Astrocyte of the spinal cord (primary cell): ENCODE results near the gene HSPB9.

Experiments
- DNase-seq: peaks from one replicate; pipeline ENCODE4 v3.0.0; 2011; ENCODE audit warnings: low read depth, low spot score
- H3K4me3 ChIP-seq: 2 replicates; pipeline ENCODE4 v1.5.1; 2011; ENCODE audit warnings: low read depth, mild to moderate bottlenecking, low read length, moderate library complexity
- CTCF ChIP-seq: IDR thresholded peaks from 2 replicates; pipeline ENCODE4 v1.5.1; 2012; ENCODE audit warnings: low read depth, mild to moderate bottlenecking, low read length, inconsistent platforms
- in situ Hi-C: cut with HindIII; loops from 2 replicates; pipeline ENCODE4 v1.10.0; 2017; ENCODE audit warnings: low sequenced_read_pairs

Gene HSPB9

GRCh38 chr17:42110301-42111264 lies 12.0 kb upstream of the HSPB9 start:
- DNase-seq, result no peak
- no peak overlapping the region for H3K4me3 ChIP-seq

GRCh38 chr17:42111265-42111636 lies 11.4 kb upstream of the HSPB9 start:
- in situ Hi-C loops, result no loop called here
- TF ChIP-seq CTCF, result no peak
- H3K4me3 ChIP-seq, result no peak overlapping the region
- no peak for DNase-seq

More at GRCh38 chr17:42110301-42111264, 12.0 kb upstream of the HSPB9 start:
- in situ Hi-C loops, result no loop called here
- no peak for TF ChIP-seq CTCF

- in situ Hi-C loops, result no loop called here
- TF ChIP-seq CTCF, result no peak
- no peak overlapping the region for H3K4me3 ChIP-seq
- no peak for DNase-seq
These were observed 10.6 kb upstream of the HSPB9 start for GRCh38 chr17:42111871-42112551.

GRCh38 chr17:42112552-42113176 lies 9.9 kb upstream of the HSPB9 start, which contains the start of gene DHX58:
TSS of gene DHX58 (minus strand) at chr17:42112714. CDS start at chr17:42111892, 822 bp downstream.
- TF ChIP-seq CTCF, result no peak
- no peak within 1 kb of the TSS for H3K4me3 ChIP-seq
- peak; percentile 64 for DNase-seq
- in situ Hi-C loops, result no loop called here

- no peak for TF ChIP-seq CTCF
- DNase-seq, result no peak
- in situ Hi-C loops, result no loop called here
- no peak overlapping the region for H3K4me3 ChIP-seq
These were observed 9.1 kb upstream of the HSPB9 start for GRCh38 chr17:42113293-42114069.

GRCh38 chr17:42114118-42114517 lies 8.5 kb upstream of the HSPB9 start:
- in situ Hi-C loops, result no loop called here
- no peak overlapping the region for H3K4me3 ChIP-seq
- no peak for DNase-seq
- no peak for TF ChIP-seq CTCF
